ENCODE measurements around the gene AP3D1.

DNA sequence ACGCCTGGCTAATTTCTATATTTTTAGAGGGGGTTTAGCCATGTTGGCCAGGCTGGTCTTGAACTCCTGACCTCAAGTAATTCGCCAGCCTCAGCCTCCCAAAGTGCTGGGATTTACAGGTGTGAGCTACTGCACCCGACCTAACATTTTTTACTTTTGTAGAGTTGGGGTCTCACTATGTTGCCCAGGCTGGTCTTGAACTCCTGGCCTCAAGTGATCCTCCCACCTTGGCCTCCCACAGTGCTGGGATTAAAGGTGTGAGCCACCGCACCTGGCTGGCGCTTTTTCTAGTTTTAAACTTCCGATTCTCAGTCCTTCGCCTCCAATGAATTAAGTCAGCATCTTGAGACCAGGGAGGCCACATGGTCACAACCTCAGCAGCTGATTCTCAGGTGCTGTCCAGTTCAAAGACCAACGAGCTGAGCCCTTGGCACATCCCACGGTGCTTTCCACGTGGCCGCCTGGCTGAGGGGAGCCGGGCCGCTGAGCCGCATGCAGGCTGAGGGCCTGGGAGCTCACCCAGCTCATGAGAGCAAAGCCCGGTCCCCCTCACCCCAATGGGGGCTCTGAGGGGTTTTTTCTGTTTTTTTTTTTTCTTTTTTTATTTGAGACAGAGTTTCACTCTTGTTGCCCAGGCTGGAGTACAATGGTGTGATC is 9.1 kb downstream of the AP3D1 start:
- TF ChIP-seq, protein P1, sequence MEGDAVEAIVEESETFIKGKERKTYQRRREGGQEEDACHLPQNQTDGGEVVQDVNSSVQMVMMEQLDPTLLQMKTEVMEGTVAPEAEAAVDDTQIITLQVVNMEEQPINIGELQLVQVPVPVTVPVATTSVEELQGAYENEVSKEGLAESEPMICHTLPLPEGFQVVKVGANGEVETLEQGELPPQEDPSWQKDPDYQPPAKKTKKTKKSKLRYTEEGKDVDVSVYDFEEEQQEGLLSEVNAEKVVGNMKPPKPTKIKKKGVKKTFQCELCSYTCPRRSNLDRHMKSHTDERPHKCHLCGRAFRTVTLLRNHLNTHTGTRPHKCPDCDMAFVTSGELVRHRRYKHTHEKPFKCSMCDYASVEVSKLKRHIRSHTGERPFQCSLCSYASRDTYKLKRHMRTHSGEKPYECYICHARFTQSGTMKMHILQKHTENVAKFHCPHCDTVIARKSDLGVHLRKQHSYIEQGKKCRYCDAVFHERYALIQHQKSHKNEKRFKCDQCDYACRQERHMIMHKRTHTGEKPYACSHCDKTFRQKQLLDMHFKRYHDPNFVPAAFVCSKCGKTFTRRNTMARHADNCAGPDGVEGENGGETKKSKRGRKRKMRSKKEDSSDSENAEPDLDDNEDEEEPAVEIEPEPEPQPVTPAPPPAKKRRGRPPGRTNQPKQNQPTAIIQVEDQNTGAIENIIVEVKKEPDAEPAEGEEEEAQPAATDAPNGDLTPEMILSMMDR (IDR thresholded peaks at IDR 0.05; ENCODE audit: extremely low read depth in 1 of 2, insufficient read depth in 1 of 2, low read depth in 1 of 2, low read length in 2 of 2) = no peak
- TF ChIP-seq GATA2 (IDR thresholded peaks at IDR 0.05; ENCODE audit: insufficient read depth, insufficient read length, low read depth, low read length) = no peak
- TF ChIP-seq, protein P2, sequence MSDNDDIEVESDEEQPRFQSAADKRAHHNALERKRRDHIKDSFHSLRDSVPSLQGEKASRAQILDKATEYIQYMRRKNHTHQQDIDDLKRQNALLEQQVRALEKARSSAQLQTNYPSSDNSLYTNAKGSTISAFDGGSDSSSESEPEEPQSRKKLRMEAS (IDR thresholded peaks at IDR 0.05; ENCODE audit: insufficient read depth, insufficient read length) = no peak
- TF ChIP-seq POLR2AphosphoS5 (IDR thresholded peaks at IDR 0.05; ENCODE audit: insufficient read depth, low read depth, low read length) = no peak
- TF ChIP-seq POLR2A (IDR thresholded peaks at IDR 0.05; ENCODE audit: low read depth, low read length) = no peak
- TF ChIP-seq FOS (IDR thresholded peaks at IDR 0.05; ENCODE audit: borderline replicate concordance, insufficient read depth, low read length) = no peak
- no peak for TF ChIP-seq MYC (IDR thresholded peaks at IDR 0.05; ENCODE audit: low read depth, low read length)
- no peak for TF ChIP-seq EZH2 (IDR thresholded peaks at IDR 0.05; ENCODE audit: borderline replicate concordance, low read depth, low read length, severe bottlenecking)
- no peak for TF ChIP-seq JUN (IDR thresholded peaks at IDR 0.05; ENCODE audit: borderline replicate concordance, insufficient read depth, insufficient read length, low read depth)

Data from endothelial cell of umbilical vein (primary cell).